Trophoblast cell (in vitro differentiated cells and primary cell): ENCODE results near the gene NCK2.

ENCODE experiments used
- DNase-seq, 2 donors: peaks; one replicate each; pipeline ENCODE4 v3.0.0-alpha.2; 2016
- H2AFZ ChIP-seq: 2 replicates; pipeline ENCODE4 v1.6.1; 2013; ENCODE audit warnings: low read length, moderate library complexity, mild to moderate bottlenecking; ENCODE audit not compliant: insufficient read depth, poor library complexity
- H2AK5ac ChIP-seq: 2 replicates; pipeline ENCODE4 v1.6.1; 2013; ENCODE audit warnings: mild to moderate bottlenecking, low read length
- H2BK120ac ChIP-seq: 2 replicates; pipeline ENCODE4 v1.6.1; 2013; ENCODE audit warnings: low read length, mild to moderate bottlenecking, moderate library complexity; ENCODE audit not compliant: insufficient read depth, poor library complexity
- H2BK12ac ChIP-seq: 2 replicates; pipeline ENCODE4 v1.6.1; 2013; ENCODE audit warnings: mild to moderate bottlenecking, low read length, moderate library complexity
- H2BK5ac ChIP-seq: 2 replicates; pipeline ENCODE4 v1.6.1; 2013; ENCODE audit warnings: low read length, low read depth, moderate library complexity, mild to moderate bottlenecking; ENCODE audit not compliant: poor library complexity
- H3K14ac ChIP-seq: 2 replicates; pipeline ENCODE4 v1.6.1; 2013; ENCODE audit warnings: mild to moderate bottlenecking, low read length
- H3K18ac ChIP-seq: 2 replicates; pipeline ENCODE4 v1.6.1; 2013; ENCODE audit warnings: mild to moderate bottlenecking, low read length
- H3K23ac ChIP-seq: 2 replicates; pipeline ENCODE4 v1.6.1; 2013; ENCODE audit warnings: low read length
- H3K27ac ChIP-seq: 2 replicates; pipeline ENCODE4 v1.5.1; 2013; ENCODE audit warnings: low read depth, mild to moderate bottlenecking, inconsistent platforms, low read length, moderate library complexity
- H3K27me3 ChIP-seq: 2 replicates; pipeline ENCODE4 v1.6.1; 2013; ENCODE audit warnings: inconsistent platforms, mild to moderate bottlenecking, low read length, moderate library complexity; ENCODE audit not compliant: insufficient read depth
- H3K36me3 ChIP-seq, 2 experiments: 1 replicate in 1 of 2; 2 replicates in 1 of 2; pipeline ENCODE4 v1.6.1; 2013; ENCODE audit warnings: low read length in 2 of 2, mild to moderate bottlenecking in 2 of 2, moderate library complexity in 1 of 2; ENCODE audit not compliant: insufficient read depth in 2 of 2, control insufficient read depth in 1 of 2
- H3K4ac ChIP-seq: 2 replicates; pipeline ENCODE4 v1.6.1; 2013; ENCODE audit warnings: low read depth, mild to moderate bottlenecking, low read length, moderate library complexity
- H3K4me1 ChIP-seq, 2 experiments: 1 replicate in 1 of 2; 2 replicates in 1 of 2; pipeline ENCODE4 v1.6.1; 2013; ENCODE audit warnings: low read length in 2 of 2, mild to moderate bottlenecking in 2 of 2, moderate library complexity in 1 of 2; ENCODE audit not compliant: insufficient read depth in 2 of 2, control insufficient read depth in 1 of 2
- H3K4me2 ChIP-seq: 2 replicates; pipeline ENCODE4 v1.6.1; 2013; ENCODE audit warnings: inconsistent platforms, mild to moderate bottlenecking, low read length, moderate library complexity
- H3K4me3 ChIP-seq: 2 replicates; pipeline ENCODE4 v1.5.1; 2013; ENCODE audit warnings: mild to moderate bottlenecking, low read depth, low read length, inconsistent platforms
- H3K79me1 ChIP-seq: one replicate; pipeline ENCODE4 v1.6.1; 2013; ENCODE audit warnings: low read length
- H3K79me2 ChIP-seq: 2 replicates; pipeline ENCODE4 v1.6.1; 2013; ENCODE audit warnings: low read length, mild to moderate bottlenecking; ENCODE audit not compliant: control insufficient read depth, insufficient read depth, poor library complexity
- H3K9ac ChIP-seq: 2 replicates; pipeline ENCODE4 v1.6.1; 2013; ENCODE audit warnings: mild to moderate bottlenecking, low read length
- H3K9me3 ChIP-seq: 2 replicates; pipeline ENCODE4 v1.6.1; 2013; ENCODE audit warnings: low read depth, mild to moderate bottlenecking, control low read depth, inconsistent platforms, low read length; ENCODE audit not compliant: insufficient read depth
- H4K12ac ChIP-seq: 2 replicates; pipeline ENCODE4 v1.6.1; 2013; ENCODE audit warnings: low read depth, mild to moderate bottlenecking, low read length, moderate library complexity
- H4K8ac ChIP-seq: 2 replicates; pipeline ENCODE4 v1.6.1; 2013; ENCODE audit warnings: low read depth, mild to moderate bottlenecking, low read length, moderate library complexity
- H4K91ac ChIP-seq: one replicate; pipeline ENCODE4 v1.6.1; 2013; ENCODE audit warnings: low read depth, mild to moderate bottlenecking, low read length, moderate library complexity
- WGBS: extraction: QIAGEN DNeasy Blood & Tissue Kit; methylation state at CpG from one replicate; pipeline ENCODE4 v1.1.7; 2013; ENCODE audit warnings: missing lambda C conversion rate; ENCODE audit not compliant: insufficient read length, insufficient coverage; ENCODE audit errors: extremely low coverage; 5-methylcytosine and 5-hydroxymethylcytosine counted together

NCK2 gene

GRCh38 chr2:105885456-105885855, 140.7 kb downstream of the NCK2 start:
- Histone ChIP-seq H3K79me1 (no peaks in the 10 kb centered on the region), H3K4me3 (no peak overlapping the region), H3K4ac (no peak overlapping the region), H3K36me3 (peaks cover 13 to 15% of the 10 kb centered on the region in 2 experiments), H4K8ac (no peak overlapping the region), H2BK12ac (no peak overlapping the region), H3K4me1 (peaks cover 0 to 3% of the 10 kb centered on the region in 2 experiments), H3K27me3 (no peaks in the 10 kb centered on the region), H3K9ac (no peak overlapping the region), H2BK5ac (no peak overlapping the region), H4K91ac (no peak overlapping the region), H2BK120ac (no peak overlapping the region), H3K9me3 (peaks cover 5% of the 10 kb centered on the region), H3K23ac (no peak overlapping the region), H2AK5ac (no peak overlapping the region), H3K27ac (no peak overlapping the region), H2AFZ (no peak overlapping the region), H3K14ac (no peak overlapping the region), H3K4me2 (no peak overlapping the region), H4K12ac (no peak overlapping the region), H3K79me2 (no peaks in the 10 kb centered on the region), H3K18ac (no peak overlapping the region)
- no CpG with 5 or more reads among the region's 1 CpG for WGBS
- no peak for DNase-seq

- peaks cover 13 to 15% of the 10 kb centered on the region in 2 experiments for H3K36me3 ChIP-seq
- H3K27me3 ChIP-seq, result no peaks in the 10 kb centered on the region
- H4K12ac ChIP-seq, result no peak overlapping the region
- no peak overlapping the region for H3K14ac ChIP-seq
- peaks cover 0 to 8% of the 10 kb centered on the region in 2 experiments for H3K4me1 ChIP-seq
- no peak overlapping the region for H2AK5ac ChIP-seq
- no peak overlapping the region for H3K4me3 ChIP-seq
- H2BK5ac ChIP-seq, result no peak overlapping the region
- no peak overlapping the region for H3K23ac ChIP-seq
- no peak overlapping the region for H3K18ac ChIP-seq
- H3K9ac ChIP-seq, result no peak overlapping the region
- no CpG with 5 or more reads among the region's 1 CpG for WGBS
- no peaks in the 10 kb centered on the region for H3K79me2 ChIP-seq
- no peak overlapping the region for H3K4me2 ChIP-seq
- H4K91ac ChIP-seq, result no peak overlapping the region
- H2BK120ac ChIP-seq, result no peak overlapping the region
- H3K79me1 ChIP-seq, result no peaks in the 10 kb centered on the region
- peak in 1 of 2 donors; percentile 43 for DNase-seq
- no peak overlapping the region for H2BK12ac ChIP-seq
- no peak overlapping the region for H2AFZ ChIP-seq
- no peak overlapping the region for H4K8ac ChIP-seq
- H3K4ac ChIP-seq, result no peak overlapping the region
- peaks cover 5% of the 10 kb centered on the region for H3K9me3 ChIP-seq
- H3K27ac ChIP-seq, result no peak overlapping the region
Measured at GRCh38 chr2:105886029-105886454, 141.3 kb downstream of the NCK2 start.

DNA sequence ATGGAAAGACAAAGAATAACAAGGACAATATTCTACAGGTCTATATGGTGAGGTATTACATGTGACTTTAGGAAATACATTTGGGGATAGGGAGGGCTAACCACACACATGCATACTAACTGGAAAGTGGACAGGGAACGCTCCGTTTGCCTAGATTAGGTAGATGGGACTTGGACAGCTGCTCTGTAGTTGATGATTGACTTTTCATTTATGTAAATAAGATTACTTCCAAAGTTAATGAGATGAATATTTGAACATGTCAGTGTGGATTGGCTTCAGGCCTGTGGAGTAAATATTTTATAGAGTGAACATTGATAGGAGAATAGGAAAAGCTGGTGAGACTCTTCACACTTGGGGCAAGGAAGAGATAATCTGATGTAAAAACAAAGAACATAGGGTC, 142.0 kb downstream of the NCK2 start:
- no CpG with 5 or more reads among the region's 2 CpGs for WGBS
- no peaks in the 10 kb centered on the region for H3K27me3 ChIP-seq

GRCh38 chr2:105887256-105887655, 142.5 kb downstream of the NCK2 start:
- Histone ChIP-seq H3K27me3 (no peaks in the 10 kb centered on the region), H3K27ac (no peak overlapping the region), H3K79me2 (no peaks in the 10 kb centered on the region), H3K9me3 (no peaks in the 10 kb centered on the region), H2BK12ac (no peak overlapping the region), H3K23ac (no peak overlapping the region), H2BK5ac (no peak overlapping the region), H3K4me3 (no peak overlapping the region), H2AK5ac (no peak overlapping the region), H3K18ac (no peak overlapping the region), H2BK120ac (no peak overlapping the region), H4K8ac (no peak overlapping the region), H4K12ac (no peak overlapping the region), H3K9ac (no peak overlapping the region), H3K14ac (no peak overlapping the region), H3K79me1 (no peaks in the 10 kb centered on the region), H2AFZ (no peak overlapping the region), H3K4ac (no peak overlapping the region), H3K4me1 (peaks cover 0 to 8% of the 10 kb centered on the region in 2 experiments), H3K4me2 (no peak overlapping the region), H4K91ac (no peak overlapping the region), H3K36me3 (peaks cover 5 to 6% of the 10 kb centered on the region in 2 experiments)
- WGBS, result no CpG with 5 or more reads among the region's 3 CpGs
- DNase-seq, result peak; percentile 84 to 91

More for the DNA sequence above, 142.0 kb downstream of the NCK2 start:
- no peak overlapping the region for H3K4me2 ChIP-seq
- H3K9ac ChIP-seq, result no peak overlapping the region
- H3K4ac ChIP-seq, result no peak overlapping the region
- H3K4me3 ChIP-seq, result no peak overlapping the region
- no peak overlapping the region for H3K14ac ChIP-seq
- no peak overlapping the region for H2BK120ac ChIP-seq
- no peak overlapping the region for H4K8ac ChIP-seq
- H3K27ac ChIP-seq, result no peak overlapping the region
- H3K23ac ChIP-seq, result no peak overlapping the region
- H3K4me1 ChIP-seq, result peaks cover 0 to 8% of the 10 kb centered on the region in 2 experiments
- H3K79me1 ChIP-seq, result no peaks in the 10 kb centered on the region
- no peak overlapping the region for H3K18ac ChIP-seq
- no peak overlapping the region for H2BK12ac ChIP-seq
- H2AK5ac ChIP-seq, result no peak overlapping the region
- H3K9me3 ChIP-seq, result no peaks in the 10 kb centered on the region
- H4K91ac ChIP-seq, result no peak overlapping the region
- no peak overlapping the region for H4K12ac ChIP-seq
- H3K79me2 ChIP-seq, result no peaks in the 10 kb centered on the region
- H2BK5ac ChIP-seq, result no peak overlapping the region
- H2AFZ ChIP-seq, result no peak overlapping the region
- no peak for DNase-seq
- H3K36me3 ChIP-seq, result peaks cover 8 to 9% of the 10 kb centered on the region in 2 experiments
